22Rv1 (cell line): ENCODE results near the gene ADGRL4.

Experiments used
- ZFX ChIP-seq: fragments of 450-650 bp; IDR thresholded peaks from 2 replicates; pipeline ENCODE4 v1.6.1; 2017; ENCODE audit warnings: antibody characterized with exemption, borderline replicate concordance
- TF ChIP-seq, protein P1 (sequence below): fragments of 450-650 bp; IDR thresholded peaks from 2 replicates; pipeline ENCODE4 v1.5.1; 2017; ENCODE audit warnings: mild to moderate bottlenecking

DNA sequence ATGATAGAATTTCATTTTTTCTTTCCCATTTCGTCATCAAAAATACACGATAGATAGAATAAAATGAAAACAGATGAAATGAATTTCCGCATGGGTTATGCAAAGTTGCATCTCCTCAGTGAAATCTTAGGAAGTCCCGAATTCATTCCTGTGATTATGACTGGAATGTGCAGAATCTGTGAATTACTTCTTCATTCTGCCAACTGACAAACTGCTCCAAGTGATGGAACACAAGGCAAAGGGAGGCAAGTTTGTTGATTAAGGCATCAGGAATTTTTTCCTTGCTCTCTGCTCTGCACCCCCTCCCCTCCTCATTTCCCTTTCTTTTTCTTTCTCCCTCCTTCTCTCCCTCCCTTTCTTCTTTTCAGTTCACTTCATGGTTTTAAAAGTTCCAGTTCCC is 37.0 kb upstream of the ADGRL4 start:
- TF ChIP-seq, protein P1, sequence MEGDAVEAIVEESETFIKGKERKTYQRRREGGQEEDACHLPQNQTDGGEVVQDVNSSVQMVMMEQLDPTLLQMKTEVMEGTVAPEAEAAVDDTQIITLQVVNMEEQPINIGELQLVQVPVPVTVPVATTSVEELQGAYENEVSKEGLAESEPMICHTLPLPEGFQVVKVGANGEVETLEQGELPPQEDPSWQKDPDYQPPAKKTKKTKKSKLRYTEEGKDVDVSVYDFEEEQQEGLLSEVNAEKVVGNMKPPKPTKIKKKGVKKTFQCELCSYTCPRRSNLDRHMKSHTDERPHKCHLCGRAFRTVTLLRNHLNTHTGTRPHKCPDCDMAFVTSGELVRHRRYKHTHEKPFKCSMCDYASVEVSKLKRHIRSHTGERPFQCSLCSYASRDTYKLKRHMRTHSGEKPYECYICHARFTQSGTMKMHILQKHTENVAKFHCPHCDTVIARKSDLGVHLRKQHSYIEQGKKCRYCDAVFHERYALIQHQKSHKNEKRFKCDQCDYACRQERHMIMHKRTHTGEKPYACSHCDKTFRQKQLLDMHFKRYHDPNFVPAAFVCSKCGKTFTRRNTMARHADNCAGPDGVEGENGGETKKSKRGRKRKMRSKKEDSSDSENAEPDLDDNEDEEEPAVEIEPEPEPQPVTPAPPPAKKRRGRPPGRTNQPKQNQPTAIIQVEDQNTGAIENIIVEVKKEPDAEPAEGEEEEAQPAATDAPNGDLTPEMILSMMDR, result no peak
- no peak for TF ChIP-seq ZFX
